ENCODE data around the gene MED12.

The MED12 gene

GRCh38 chrX:71107762-71108360, 10.5 kb upstream of the MED12 start:
- no peak for DNase-seq

GRCh38 chrX:71109051-71109450, 9.3 kb upstream of the MED12 start:
- no peak for DNase-seq

- no peak for DNase-seq
Measured at GRCh38 chrX:71111141-71111843, 7.1 kb upstream of the MED12 start, which contains the start of gene IL2RG. Gene IL2RG, minus strand, starts transcription at chrX:71111577. Its CDS starts 38 bp downstream, at chrX:71111539.

- DNase-seq, result no peak
Measured at GRCh38 chrX:71111921-71112431, 6.4 kb upstream of the MED12 start.

GRCh38 chrX:71117358-71117757, 1.0 kb upstream of the MED12 start:
- no peak for DNase-seq

- no peak for DNase-seq
Measured at GRCh38 chrX:71118985-71119535, 664 bp downstream of the MED12 start.

GRCh38 chrX:71128166-71128833, 9.9 kb downstream of the MED12 start:
- no peak for DNase-seq

GRCh38 chrX:71128915-71129765, 10.7 kb downstream of the MED12 start:
- peak; percentile 28 for DNase-seq

- no peak for DNase-seq
Measured at GRCh38 chrX:71131510-71131909, 13.1 kb downstream of the MED12 start.

- no peak for DNase-seq
Measured at GRCh38 chrX:71140440-71140839, 22.0 kb downstream of the MED12 start.

GRCh38 chrX:71143508-71143907, 25.1 kb downstream of the MED12 start:
- no peak for DNase-seq

- no peak for DNase-seq
Measured at GRCh38 chrX:71144651-71145050, 26.3 kb downstream of the MED12 start, which contains the start of gene NLGN3. Gene NLGN3, plus strand, starts transcription at chrX:71144841. Its CDS starts 2,909 bp downstream, at chrX:71147750.

- no peak for DNase-seq
Measured at GRCh38 chrX:71147496-71148277, 29.3 kb downstream of the MED12 start.

- DNase-seq, result no peak
Measured at GRCh38 chrX:71148278-71148663, 29.9 kb downstream of the MED12 start.

- DNase-seq, result no peak
Measured at GRCh38 chrX:71151366-71151765, 33.0 kb downstream of the MED12 start.

- DNase-seq, result no peak
Measured at GRCh38 chrX:71154196-71154595, 35.8 kb downstream of the MED12 start.

- DNase-seq, result no peak
Measured at GRCh38 chrX:71154641-71155040, 36.2 kb downstream of the MED12 start.

GRCh38 chrX:71158603-71159002, 40.2 kb downstream of the MED12 start:
- no peak for DNase-seq

GRCh38 chrX:71159335-71159734, 40.9 kb downstream of the MED12 start:
- DNase-seq, result no peak

GRCh38 chrX:71160475-71160874, 42.1 kb downstream of the MED12 start:
- DNase-seq, result no peak

GRCh38 chrX:71162981-71163380, 44.6 kb downstream of the MED12 start:
- DNase-seq, result no peak

GRCh38 chrX:71164071-71164470, 45.7 kb downstream of the MED12 start:
- no peak for DNase-seq
